ENCODE measurements around the gene CLDN15.

- TF ChIP-seq CTCF (conservative IDR thresholded peaks at IDR 0.05; ENCODE audit: low read length) (no peak), EZH2phosphoT487 (IDR thresholded peaks at IDR 0.05; ENCODE audit: borderline replicate concordance, low read depth, low read length) (no peak)
These were observed 14.1 kb downstream of the CLDN15 start for GRCh38 chr7:101223528-101223927.

Measured in OCI-LY7 (cell line).